ENCODE measurements around the gene SLC25A29.

The SLC25A29 gene

DNA sequence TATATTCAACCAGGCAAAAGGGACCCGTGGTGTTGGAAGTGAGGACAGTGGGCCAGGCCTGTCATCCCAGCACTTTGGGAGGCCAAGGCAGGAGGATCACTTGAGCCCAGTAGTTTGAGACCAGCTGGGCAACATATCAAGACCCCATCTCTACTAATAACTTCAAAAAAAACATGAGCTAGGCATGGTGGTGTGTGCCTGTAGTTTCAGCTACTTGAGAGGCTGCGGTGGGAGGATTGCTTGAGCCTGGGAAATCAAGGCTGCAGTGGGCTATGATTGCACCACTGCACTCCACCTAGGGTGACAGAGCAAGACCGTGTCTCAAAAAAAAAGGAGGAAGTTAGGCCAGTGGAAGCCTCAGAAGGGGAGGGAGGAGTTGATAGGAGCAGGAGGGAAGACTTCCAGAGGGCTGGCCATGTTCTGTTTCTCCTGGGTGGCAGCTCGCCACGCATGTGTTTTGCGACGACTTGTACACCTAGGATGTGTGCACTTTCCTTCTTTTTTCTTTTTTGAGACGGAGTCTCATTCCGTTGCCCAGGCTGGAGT, 10.1 kb downstream of the SLC25A29 start:
- H3K27ac Mint-ChIP-seq, result peak overlapping the region in 1 of 3 experiments; percentile 94
- H3K27me3 Mint-ChIP-seq (ENCODE audit: low read depth), result peaks cover 3% of the 10 kb centered on the region
- H3K4me1 Mint-ChIP-seq, result peaks cover 25% of the 10 kb centered on the region
- no peak overlapping the region for H3K4me3 Mint-ChIP-seq
- TF ChIP-seq, protein P1, sequence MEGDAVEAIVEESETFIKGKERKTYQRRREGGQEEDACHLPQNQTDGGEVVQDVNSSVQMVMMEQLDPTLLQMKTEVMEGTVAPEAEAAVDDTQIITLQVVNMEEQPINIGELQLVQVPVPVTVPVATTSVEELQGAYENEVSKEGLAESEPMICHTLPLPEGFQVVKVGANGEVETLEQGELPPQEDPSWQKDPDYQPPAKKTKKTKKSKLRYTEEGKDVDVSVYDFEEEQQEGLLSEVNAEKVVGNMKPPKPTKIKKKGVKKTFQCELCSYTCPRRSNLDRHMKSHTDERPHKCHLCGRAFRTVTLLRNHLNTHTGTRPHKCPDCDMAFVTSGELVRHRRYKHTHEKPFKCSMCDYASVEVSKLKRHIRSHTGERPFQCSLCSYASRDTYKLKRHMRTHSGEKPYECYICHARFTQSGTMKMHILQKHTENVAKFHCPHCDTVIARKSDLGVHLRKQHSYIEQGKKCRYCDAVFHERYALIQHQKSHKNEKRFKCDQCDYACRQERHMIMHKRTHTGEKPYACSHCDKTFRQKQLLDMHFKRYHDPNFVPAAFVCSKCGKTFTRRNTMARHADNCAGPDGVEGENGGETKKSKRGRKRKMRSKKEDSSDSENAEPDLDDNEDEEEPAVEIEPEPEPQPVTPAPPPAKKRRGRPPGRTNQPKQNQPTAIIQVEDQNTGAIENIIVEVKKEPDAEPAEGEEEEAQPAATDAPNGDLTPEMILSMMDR (IDR thresholded peaks at IDR 0.05; ENCODE audit: unreplicated experiment in 3 of 3), result no peak
- H3K9me3 Mint-ChIP-seq, result no peaks in the 10 kb centered on the region
- peaks cover 10% of the 10 kb centered on the region for H3K36me3 Mint-ChIP-seq (ENCODE audit: low read depth)

DNA sequence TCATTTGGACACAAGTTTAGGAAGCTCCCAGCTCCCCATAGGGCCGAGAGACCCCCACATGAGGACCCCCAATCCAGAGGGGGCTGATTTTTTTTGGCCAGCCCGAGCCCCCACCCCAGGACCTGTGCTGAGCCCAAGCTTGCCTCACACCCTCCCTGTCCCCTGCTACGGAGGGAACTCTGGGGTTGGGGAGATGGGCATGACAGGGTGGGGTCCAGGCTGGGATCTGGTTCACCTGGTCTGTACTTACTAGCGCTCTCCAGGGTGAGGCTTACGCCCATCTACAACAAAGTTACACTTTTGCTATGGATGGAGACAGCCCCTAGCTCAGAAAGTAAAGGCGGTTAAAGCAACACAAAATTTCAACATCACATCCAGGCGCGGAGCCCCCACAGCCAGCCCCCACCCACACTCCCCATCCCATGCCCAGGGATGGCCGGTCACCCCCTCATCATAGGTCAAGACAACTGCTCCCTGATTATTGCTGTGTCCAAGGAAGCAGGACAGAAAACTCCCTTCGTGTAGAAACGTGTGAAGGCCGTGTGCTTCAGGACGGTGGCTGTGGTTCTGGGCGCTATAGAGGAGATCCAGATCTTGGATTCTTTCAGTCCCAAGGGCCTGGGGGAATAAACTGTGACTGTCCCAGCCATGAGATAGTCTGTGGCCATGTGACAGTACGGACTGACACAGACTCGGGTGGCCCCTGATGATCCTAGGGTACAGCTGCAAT, 10.7 kb downstream of the SLC25A29 start:
- H3K27ac Mint-ChIP-seq, result peak overlapping the region in 1 of 3 experiments; percentile 94
- TF ChIP-seq, protein P1 (IDR thresholded peaks at IDR 0.05; ENCODE audit: unreplicated experiment in 3 of 3), result no peak

DNA sequence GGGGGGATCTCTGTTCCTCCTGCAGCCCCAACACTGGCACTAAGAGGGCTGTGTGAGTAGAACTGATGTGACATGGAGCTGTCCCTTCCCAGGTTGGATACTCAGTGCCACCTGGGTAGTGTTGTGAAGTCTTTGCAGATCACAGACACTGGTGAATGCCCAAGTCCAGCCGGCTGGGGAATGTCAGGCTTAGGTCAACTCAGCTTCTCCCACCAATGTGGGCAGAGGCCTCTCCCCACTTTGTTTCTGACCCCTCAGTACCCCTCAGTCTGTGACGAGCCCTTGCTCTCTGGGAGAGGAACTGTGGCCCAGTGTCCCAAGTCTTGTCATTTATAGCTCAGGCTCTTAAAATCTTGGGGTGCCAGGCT, 11.3 kb downstream of the SLC25A29 start:
- TF ChIP-seq, protein P1 (IDR thresholded peaks at IDR 0.05; ENCODE audit: unreplicated experiment in 3 of 3), result no peak
- Mint-ChIP-seq H3K4me1 (peaks cover 25% of the 10 kb centered on the region), H3K27me3 (ENCODE audit: low read depth) (peaks cover 3% of the 10 kb centered on the region), H3K36me3 (ENCODE audit: low read depth) (peaks cover 10% of the 10 kb centered on the region), H3K4me3 (no peak overlapping the region), H3K9me3 (no peaks in the 10 kb centered on the region), H3K27ac (no peak overlapping the region)

More for the DNA sequence above, 10.7 kb downstream of the SLC25A29 start:
- Mint-ChIP-seq H3K4me3 (no peak overlapping the region), H3K4me1 (peaks cover 25% of the 10 kb centered on the region), H3K27me3 (ENCODE audit: low read depth) (peaks cover 3% of the 10 kb centered on the region), H3K9me3 (no peaks in the 10 kb centered on the region), H3K36me3 (ENCODE audit: low read depth) (peaks cover 10% of the 10 kb centered on the region)

DNA sequence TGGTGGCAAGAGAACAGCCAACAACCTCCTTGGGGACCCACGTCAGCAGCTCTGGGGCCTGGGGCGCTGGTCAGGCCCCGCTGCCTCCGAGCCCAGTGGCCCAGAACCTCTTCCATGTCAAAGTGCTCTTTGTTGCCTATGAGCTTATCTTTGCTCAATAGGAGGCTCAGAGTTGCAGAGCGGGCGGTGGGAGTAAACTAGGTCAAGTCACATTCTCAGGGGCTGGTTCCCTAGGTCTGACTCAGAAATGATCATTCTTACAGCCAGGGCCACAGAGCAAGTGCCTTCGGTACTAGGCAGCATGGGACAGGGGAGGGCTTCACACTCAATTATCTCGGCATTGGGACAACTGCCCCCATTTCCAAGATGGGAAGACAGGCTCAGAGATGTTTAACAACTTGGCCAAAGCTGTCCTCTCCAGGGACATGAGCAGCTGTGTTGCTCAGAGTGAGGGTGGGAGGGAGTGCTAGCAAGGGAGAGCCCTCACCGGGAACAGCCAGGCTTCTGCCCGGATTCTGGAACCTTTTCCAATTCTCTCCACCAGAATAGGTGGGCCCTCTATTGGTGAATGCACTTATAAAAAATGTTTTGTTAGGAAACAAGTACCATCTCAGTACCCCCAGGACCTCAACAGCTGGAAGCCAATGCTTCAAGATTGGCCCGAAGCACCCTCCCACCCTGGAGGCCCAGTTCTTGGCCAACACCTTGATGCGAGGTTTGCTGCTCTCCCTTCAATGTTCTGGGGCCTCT, 11.9 kb downstream of the SLC25A29 start:
- H3K9me3 Mint-ChIP-seq, result no peaks in the 10 kb centered on the region
- peaks cover 10% of the 10 kb centered on the region for H3K36me3 Mint-ChIP-seq (ENCODE audit: low read depth)
- TF ChIP-seq, protein P1 (IDR thresholded peaks at IDR 0.05; ENCODE audit: unreplicated experiment in 3 of 3), result no peak
- peaks cover 20% of the 10 kb centered on the region for H3K4me1 Mint-ChIP-seq
- H3K4me3 Mint-ChIP-seq, result no peak overlapping the region
- peaks cover 3% of the 10 kb centered on the region for H3K27me3 Mint-ChIP-seq (ENCODE audit: low read depth)
- H3K27ac Mint-ChIP-seq, result peak overlapping the region; percentile 66 to 96 (median 77)

DNA sequence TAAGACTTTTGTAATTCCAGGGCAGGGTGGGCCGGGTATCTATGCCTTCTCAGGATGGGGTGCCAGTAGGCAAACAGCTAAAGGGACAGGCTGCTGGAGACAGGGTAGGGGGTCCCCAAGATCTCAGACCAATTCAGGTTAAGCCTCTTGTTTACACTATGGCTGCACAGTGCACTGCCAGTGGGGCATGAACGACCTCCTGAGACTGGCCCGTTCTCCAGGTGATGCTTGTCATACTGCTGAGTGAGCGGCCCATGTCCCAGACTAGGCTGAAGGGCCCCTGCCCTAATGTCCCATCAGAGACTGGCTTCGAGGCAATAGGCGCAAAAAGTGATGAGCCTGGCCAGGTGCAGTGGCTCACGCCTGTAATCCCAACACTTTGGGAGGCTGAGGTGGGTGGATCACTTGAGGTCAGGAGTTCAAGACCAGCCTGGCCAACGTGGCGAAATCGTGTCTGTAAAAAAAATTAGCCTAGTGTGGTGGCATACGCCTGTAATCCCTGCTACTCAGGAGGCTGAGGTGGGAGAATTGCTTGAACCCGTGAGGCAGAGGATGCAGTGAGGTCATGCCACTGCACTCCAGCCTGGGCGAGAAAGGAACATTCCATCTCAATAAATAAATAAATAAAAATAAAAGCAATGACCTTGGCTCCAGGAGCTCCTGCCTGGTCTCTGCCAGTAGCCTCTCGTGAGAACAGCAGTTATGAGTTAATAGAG, 12.6 kb downstream of the SLC25A29 start:
- no peaks in the 10 kb centered on the region for H3K9me3 Mint-ChIP-seq
- H3K4me3 Mint-ChIP-seq, result no peak overlapping the region
- peaks cover 3% of the 10 kb centered on the region for H3K27me3 Mint-ChIP-seq (ENCODE audit: low read depth)
- TF ChIP-seq, protein P1 (IDR thresholded peaks at IDR 0.05; ENCODE audit: unreplicated experiment in 3 of 3), result no peak
- H3K4me1 Mint-ChIP-seq, result peaks cover 24% of the 10 kb centered on the region
- peak overlapping the region in 2 of 3 experiments; percentile 77 to 96 for H3K27ac Mint-ChIP-seq
- peaks cover 15% of the 10 kb centered on the region for H3K36me3 Mint-ChIP-seq (ENCODE audit: low read depth)

All from nephron (organoid).